ENCODE measurements around the gene DOK5.

The DOK5 gene

DNA sequence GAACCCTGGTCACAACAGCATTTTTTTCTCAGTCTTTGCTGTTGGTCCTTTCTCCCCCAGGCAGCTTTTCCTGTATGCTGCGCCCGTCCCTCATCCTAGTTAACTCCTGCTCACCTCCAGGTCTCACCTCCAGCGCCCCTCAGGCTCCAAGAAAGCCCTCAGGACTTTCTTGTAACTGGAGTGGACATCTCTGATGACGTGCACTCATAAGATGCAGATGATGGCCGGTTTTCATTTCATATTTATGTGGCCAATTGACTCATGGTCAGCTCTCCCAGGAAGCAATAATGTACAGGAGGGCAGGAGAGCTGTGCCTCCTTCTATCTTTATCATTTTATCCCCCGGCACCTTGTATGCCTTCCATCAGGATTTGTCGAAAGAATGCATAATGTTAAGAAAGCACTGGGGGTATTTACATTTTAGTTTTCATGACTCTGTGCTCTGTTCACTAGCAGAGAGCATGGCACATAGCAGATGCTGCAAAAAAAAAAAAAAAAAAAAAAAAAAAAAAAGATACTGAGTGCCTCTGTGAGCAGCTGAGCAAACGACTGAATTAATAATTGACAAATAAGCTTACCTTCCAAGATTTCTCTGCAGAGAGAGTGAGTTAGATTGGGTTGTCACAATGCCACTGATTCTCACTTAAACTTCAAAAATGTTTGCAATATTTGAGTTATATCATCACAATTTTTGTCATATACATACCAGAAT lies 170.2 kb downstream of the DOK5 start:
- TF ChIP-seq, protein P1, sequence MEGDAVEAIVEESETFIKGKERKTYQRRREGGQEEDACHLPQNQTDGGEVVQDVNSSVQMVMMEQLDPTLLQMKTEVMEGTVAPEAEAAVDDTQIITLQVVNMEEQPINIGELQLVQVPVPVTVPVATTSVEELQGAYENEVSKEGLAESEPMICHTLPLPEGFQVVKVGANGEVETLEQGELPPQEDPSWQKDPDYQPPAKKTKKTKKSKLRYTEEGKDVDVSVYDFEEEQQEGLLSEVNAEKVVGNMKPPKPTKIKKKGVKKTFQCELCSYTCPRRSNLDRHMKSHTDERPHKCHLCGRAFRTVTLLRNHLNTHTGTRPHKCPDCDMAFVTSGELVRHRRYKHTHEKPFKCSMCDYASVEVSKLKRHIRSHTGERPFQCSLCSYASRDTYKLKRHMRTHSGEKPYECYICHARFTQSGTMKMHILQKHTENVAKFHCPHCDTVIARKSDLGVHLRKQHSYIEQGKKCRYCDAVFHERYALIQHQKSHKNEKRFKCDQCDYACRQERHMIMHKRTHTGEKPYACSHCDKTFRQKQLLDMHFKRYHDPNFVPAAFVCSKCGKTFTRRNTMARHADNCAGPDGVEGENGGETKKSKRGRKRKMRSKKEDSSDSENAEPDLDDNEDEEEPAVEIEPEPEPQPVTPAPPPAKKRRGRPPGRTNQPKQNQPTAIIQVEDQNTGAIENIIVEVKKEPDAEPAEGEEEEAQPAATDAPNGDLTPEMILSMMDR (conservative IDR thresholded peaks at IDR 0.05; ENCODE audit: low read depth) = no peak
- no peak overlapping the region for H3K27ac ChIP-seq
- ChIA-PET CTCF (interaction anchor here (0.6 to 1.3 kb wide), 11 partner anchors 31 to 1278 kb away, joined by 3 to 8 read pairs (median 4); no protein-coding TSS in a partner anchor), POLR2A (ENCODE audit: low non-redundant PET) (no interaction called here)
- no peak for DNase-seq (ENCODE audit: low spot score)

DNA sequence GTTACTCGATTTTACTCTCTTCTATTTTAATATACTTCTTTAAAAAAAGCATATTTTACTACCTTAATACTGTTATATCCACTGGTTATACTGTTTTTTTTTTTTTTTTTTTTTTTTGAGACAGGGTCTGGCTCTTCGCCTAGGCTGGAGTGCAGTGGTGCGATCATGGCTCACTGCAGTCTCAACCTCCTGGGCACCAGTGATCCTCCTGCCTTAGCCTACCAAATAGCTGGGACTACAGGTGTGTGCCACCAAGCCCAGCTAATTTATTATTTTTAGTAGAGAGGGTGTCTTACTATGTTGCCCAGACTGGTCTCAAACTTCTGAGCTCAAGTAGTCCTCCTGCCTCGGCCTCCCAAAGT lies 170.7 kb downstream of the DOK5 start:
- POLR2A ChIA-PET (ENCODE audit: low non-redundant PET) = no interaction called here
- no peak overlapping the region for H3K27ac ChIP-seq
- TF ChIP-seq, protein P1 (conservative IDR thresholded peaks at IDR 0.05; ENCODE audit: low read depth) = no peak
- CTCF ChIA-PET = interaction anchor here (0.5 to 1.3 kb wide), 10 partner anchors 32 to 1279 kb away, joined by 3 to 8 read pairs (median 4); no protein-coding TSS in a partner anchor
- no peak for DNase-seq (ENCODE audit: low spot score)

DNA sequence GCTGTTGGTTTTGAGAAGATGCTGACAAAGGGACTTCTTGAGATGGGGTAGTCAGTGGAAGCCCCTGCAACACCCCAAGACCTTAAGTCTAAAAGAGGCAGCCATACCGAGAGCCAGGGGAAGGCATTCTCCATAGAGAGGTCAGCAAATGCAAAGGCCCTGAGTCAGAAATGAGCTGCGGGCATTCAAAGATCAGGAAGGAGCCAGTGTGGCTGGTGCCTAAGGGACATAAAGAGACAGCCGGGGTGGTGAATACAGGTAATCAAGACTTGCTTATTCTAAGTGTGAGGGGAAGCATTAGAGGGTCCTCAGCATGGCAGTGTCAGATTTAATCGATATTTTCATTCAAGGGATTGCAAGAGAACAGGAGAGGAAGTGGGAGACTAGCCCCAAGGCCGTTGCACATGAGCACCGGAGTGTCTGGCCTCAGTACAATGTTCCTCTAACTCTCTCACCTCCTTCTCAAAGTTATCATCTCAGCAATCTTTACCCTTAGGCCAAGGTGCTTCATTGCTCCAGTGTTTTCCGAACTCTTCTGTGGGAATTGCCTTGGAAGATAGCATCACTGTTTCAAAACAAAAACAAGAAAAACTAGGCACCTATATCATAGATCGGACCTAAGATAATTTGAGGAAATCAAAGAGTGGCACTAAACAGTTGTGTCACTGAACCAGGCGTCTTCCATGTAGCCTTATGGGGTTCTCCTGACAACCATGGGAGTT lies 173.2 kb downstream of the DOK5 start:
- ChIA-PET CTCF (interaction anchor here (0.6 to 1.6 kb wide), 8 partner anchors 10 to 1468 kb away, joined by 3 to 5 read pairs (median 3); no protein-coding TSS in a partner anchor), POLR2A (ENCODE audit: low non-redundant PET) (no interaction called here)
- DNase-seq (ENCODE audit: low spot score) = no peak

DNA sequence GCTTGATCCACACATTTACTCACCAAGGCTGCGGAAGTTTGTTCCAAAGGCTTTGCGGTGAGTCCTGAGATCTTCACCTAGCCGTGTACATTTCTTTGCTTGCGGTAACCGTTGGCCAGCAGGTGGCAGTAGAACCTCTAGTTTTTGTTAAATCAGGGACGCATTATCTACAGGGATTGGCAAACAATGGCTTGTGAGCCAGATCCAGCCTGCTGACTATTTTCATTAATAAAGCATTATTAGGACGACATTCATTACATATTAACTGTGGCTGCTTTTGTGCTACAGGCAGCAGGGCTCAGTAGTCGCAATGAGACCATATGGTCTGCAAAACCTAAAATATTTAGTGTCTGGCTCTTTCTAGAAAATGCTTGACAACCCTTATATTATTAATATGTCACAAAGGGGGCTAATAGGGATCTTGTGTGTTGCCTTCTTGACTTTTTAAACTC lies 174.1 kb downstream of the DOK5 start:
- peak; percentile 78 for DNase-seq (ENCODE audit: low spot score)
- H3K27ac ChIP-seq = no peak overlapping the region
- TF ChIP-seq, protein P1 (conservative IDR thresholded peaks at IDR 0.05; ENCODE audit: low read depth) = peak; percentile 96
- ChIA-PET POLR2A (ENCODE audit: low non-redundant PET) (no interaction called here), CTCF (interaction anchor here (0.8 to 1.0 kb wide), 3 partner anchors 17 to 431 kb away, joined by 3 read pairs; no protein-coding TSS in a partner anchor)

More for the DNA sequence above, 173.2 kb downstream of the DOK5 start:
- H3K27ac ChIP-seq = no peak overlapping the region
- TF ChIP-seq, protein P1 (conservative IDR thresholded peaks at IDR 0.05; ENCODE audit: low read depth) = no peak

DNA sequence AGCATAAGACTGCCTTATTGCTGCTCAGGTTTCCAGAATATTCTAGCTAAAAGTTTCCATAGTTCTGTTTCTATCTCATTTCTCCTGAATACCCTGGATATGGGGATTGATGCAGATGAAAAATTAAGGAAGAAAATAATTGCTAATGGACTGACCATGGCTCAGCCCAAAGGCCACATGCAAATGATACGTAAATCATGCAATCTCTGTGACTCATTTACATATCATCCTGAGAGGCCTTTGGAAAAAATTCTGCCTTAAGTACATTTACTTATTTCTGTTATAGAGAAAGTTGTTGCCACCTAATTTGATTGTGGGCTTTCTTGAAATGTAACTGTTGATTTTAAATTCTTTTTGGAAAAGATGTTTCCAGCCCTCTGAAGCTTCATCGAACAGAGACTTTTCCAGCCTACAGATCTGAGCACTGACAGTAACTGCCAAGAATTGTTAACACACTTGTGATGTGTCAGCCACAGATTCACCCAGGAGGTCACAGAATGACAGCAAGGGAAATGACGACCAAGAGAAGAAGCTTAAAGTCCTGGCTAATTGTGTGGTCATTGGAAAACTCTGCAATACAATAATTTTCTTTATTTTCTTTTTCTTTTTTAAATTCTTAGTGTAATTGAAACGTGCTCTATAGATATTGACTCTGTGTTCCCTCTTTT lies 174.8 kb downstream of the DOK5 start:
- ChIA-PET POLR2A (ENCODE audit: low non-redundant PET) (no interaction called here), CTCF (interaction anchor here (0.6 to 0.8 kb wide), 4 partner anchors 10 to 1156 kb away, joined by 3 to 4 read pairs (median 3); no protein-coding TSS in a partner anchor)
- DNase-seq (ENCODE audit: low spot score) = no peak
- H3K27ac ChIP-seq = no peak overlapping the region
- TF ChIP-seq, protein P1 (conservative IDR thresholded peaks at IDR 0.05; ENCODE audit: low read depth) = no peak

DNA sequence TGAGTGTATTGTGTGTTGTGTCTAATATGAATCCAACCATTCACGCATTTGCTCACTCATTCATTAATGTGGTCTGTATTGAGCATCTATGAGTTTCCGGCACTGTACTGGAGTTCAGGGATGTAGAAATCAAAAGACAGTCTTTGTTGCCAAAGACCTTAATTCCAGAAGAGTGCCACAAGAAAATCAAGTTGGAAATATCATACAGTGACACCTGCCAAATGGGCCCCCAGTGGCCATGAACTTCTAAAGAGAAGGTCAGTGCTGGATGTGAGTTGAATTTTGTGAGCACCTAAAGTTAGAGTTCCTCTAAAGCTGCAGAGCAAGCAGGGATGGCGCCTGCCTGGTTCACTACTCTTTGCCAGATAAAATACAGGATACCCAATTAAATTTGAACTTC lies 175.9 kb downstream of the DOK5 start:
- ChIA-PET POLR2A (ENCODE audit: low non-redundant PET) (no interaction called here), CTCF (interaction anchor here (0.5 to 0.7 kb wide), 4 partner anchors 30 to 1398 kb away, joined by 3 to 8 read pairs (median 4); no protein-coding TSS in a partner anchor)
- DNase-seq (ENCODE audit: low spot score) = no peak
- H3K27ac ChIP-seq = no peak overlapping the region
- TF ChIP-seq, protein P1 (conservative IDR thresholded peaks at IDR 0.05; ENCODE audit: low read depth) = no peak
